ENCODE measurements around the gene ETFA.

DNA sequence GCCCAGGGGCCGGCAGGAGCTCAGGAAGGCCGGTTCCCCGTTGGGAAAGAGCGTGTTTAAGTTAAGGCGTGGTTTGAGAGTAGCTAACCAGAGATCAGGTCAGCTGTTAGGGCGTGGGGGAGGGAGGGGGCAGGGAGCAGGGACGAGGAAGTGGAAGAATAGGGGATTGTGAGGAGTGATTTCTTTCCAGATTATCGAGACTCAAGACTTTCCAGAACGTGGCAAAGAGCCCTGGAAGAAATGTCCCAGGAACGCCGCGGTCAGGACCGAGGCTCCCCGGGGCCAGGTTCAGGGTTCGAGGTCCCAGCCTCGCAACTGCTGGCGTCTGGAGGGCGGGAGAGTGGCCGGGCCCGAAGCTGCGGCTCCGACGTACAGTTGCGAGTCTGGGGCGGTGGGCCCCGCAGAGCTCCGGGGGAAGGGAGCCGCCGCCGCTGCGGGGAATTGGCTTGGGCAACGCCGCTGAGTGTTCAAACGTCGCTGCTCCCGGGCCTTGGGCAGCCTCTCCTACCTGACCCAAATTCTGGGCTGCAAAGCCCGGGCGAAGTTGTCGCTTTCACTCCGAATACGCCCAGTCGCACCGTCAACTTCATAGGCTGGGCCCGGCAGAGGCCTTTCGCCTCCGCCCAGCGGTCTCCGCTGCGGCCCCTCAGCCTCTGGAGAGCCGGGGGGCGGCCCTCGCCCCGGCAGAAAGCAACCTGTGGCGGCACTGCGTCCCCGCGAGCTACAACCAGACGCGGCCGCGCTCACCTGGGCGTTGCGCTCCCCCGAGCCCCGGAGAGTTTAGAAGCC is 34.8 kb upstream of the ETFA start:
- no peak for TF ChIP-seq CTCF (IDR thresholded peaks at IDR 0.05)
- peak; percentile 71 for TF ChIP-seq POLR2A (IDR thresholded peaks at IDR 0.05)
- TF ChIP-seq POLR2AphosphoS5 (IDR thresholded peaks at IDR 0.05), result peak in 2 of 3 donors; percentile 25 to 51
- no peak for TF ChIP-seq EP300 (IDR thresholded peaks at IDR 0.05; ENCODE audit: low read depth)
